AG04449 (cell line): ENCODE measurements around the gene JAM2.

ENCODE experiments used
- CTCF ChIA-PET: fragments of 350-600 bp; formaldehyde crosslinking; extraction: SDS; loops from one replicate; lab custom pipeline; 2021; ENCODE audit warnings: antibody characterized with exemption; lab: Yijun Ruan, JAX
- POLR2A ChIA-PET: fragments of 400-600, 350-600 bp; formaldehyde crosslinking; extraction: SDS; loops from one replicate; lab custom pipeline; 2020; ENCODE audit warnings: antibody characterized with exemption, inconsistent platforms; lab: Yijun Ruan, JAX
- DNase-seq: peaks from one replicate; pipeline ENCODE4 v3.0.0-alpha.2; 2010; ENCODE audit warnings: low read depth, low spot score
- H3K4me3 ChIP-seq: 2 replicates; pipeline ENCODE4 v1.5.1; 2011; ENCODE audit warnings: low read depth, mild to moderate bottlenecking, control low read depth, low read length
- TF ChIP-seq, protein P1 (sequence below): IDR thresholded peaks from one replicate; pipeline ENCODE4 v1.5.1; 2011; ENCODE audit warnings: mild to moderate bottlenecking, moderate library complexity, low read length, control low read depth, inconsistent platforms; ENCODE audit not compliant: insufficient read depth; ENCODE audit errors: missing control alignments

The JAM2 gene

GRCh38 chr21:25760677-25761076 is 121.6 kb downstream of the JAM2 start:
- no peak overlapping the region for H3K4me3 ChIP-seq
- no peak for DNase-seq
- ChIA-PET POLR2A (no interaction called here), CTCF (no interaction called here)
- TF ChIP-seq, protein P1, sequence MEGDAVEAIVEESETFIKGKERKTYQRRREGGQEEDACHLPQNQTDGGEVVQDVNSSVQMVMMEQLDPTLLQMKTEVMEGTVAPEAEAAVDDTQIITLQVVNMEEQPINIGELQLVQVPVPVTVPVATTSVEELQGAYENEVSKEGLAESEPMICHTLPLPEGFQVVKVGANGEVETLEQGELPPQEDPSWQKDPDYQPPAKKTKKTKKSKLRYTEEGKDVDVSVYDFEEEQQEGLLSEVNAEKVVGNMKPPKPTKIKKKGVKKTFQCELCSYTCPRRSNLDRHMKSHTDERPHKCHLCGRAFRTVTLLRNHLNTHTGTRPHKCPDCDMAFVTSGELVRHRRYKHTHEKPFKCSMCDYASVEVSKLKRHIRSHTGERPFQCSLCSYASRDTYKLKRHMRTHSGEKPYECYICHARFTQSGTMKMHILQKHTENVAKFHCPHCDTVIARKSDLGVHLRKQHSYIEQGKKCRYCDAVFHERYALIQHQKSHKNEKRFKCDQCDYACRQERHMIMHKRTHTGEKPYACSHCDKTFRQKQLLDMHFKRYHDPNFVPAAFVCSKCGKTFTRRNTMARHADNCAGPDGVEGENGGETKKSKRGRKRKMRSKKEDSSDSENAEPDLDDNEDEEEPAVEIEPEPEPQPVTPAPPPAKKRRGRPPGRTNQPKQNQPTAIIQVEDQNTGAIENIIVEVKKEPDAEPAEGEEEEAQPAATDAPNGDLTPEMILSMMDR = no peak

- POLR2A ChIA-PET = no interaction called here
- no peak overlapping the region for H3K4me3 ChIP-seq
- TF ChIP-seq, protein P1 = no peak
- DNase-seq = no peak
- CTCF ChIA-PET = no interaction called here
Measured at GRCh38 chr21:25764065-25764464, 125.0 kb downstream of the JAM2 start.
